ENCODE results near the gene ACAA1.

- TF ChIP-seq, protein P1, sequence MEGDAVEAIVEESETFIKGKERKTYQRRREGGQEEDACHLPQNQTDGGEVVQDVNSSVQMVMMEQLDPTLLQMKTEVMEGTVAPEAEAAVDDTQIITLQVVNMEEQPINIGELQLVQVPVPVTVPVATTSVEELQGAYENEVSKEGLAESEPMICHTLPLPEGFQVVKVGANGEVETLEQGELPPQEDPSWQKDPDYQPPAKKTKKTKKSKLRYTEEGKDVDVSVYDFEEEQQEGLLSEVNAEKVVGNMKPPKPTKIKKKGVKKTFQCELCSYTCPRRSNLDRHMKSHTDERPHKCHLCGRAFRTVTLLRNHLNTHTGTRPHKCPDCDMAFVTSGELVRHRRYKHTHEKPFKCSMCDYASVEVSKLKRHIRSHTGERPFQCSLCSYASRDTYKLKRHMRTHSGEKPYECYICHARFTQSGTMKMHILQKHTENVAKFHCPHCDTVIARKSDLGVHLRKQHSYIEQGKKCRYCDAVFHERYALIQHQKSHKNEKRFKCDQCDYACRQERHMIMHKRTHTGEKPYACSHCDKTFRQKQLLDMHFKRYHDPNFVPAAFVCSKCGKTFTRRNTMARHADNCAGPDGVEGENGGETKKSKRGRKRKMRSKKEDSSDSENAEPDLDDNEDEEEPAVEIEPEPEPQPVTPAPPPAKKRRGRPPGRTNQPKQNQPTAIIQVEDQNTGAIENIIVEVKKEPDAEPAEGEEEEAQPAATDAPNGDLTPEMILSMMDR (conservative IDR thresholded peaks at IDR 0.05; ENCODE audit: low read length) = no peak
- no peak for TF ChIP-seq EZH2phosphoT487 (IDR thresholded peaks at IDR 0.05; ENCODE audit: borderline replicate concordance, low read depth, low read length)
Observed at GRCh38 chr3:38119821-38120692, 16.9 kb downstream of the ACAA1 start.

All from OCI-LY7 (cell line).